Fibroblast of lung (primary cell): ENCODE measurements around the gene GNL2. TPM values are rescaled to one million over a fixed set of nuclear protein-coding genes. Genes with fewer than 3 reads are reported as not detected.

Experiments
- DNase-seq, 2 donors: peaks; one replicate each; pipeline versions ENCODE4 v3.0.0 to v3.0.0-alpha.2; 2010; ENCODE audit warnings: low read depth in 2 of 2
- H2AFZ ChIP-seq: 2 replicates; pipeline ENCODE4 v1.5.1; 2012; ENCODE audit warnings: low read length, control low read depth, inconsistent platforms
- H3K27ac ChIP-seq: 2 replicates; pipeline ENCODE4 v1.5.1; 2011; ENCODE audit warnings: low read length, control low read depth; ENCODE audit not compliant: insufficient read depth
- H3K27me3 ChIP-seq: 2 replicates; pipeline ENCODE4 v1.5.1; 2011; ENCODE audit warnings: mild to moderate bottlenecking, low read length; ENCODE audit not compliant: control insufficient read depth, insufficient read depth
- H3K36me3 ChIP-seq: 2 replicates; pipeline ENCODE4 v1.5.1; 2011; ENCODE audit warnings: low read length; ENCODE audit not compliant: control insufficient read depth, insufficient read depth
- H3K4me1 ChIP-seq: 2 replicates; pipeline ENCODE4 v1.5.1; 2011; ENCODE audit warnings: low read length; ENCODE audit not compliant: control insufficient read depth, insufficient read depth; ENCODE audit errors: extremely low read depth
- H3K4me2 ChIP-seq: 2 replicates; pipeline ENCODE4 v1.5.1; 2011; ENCODE audit warnings: low read length, control low read depth; ENCODE audit not compliant: insufficient read depth; ENCODE audit errors: extremely low read depth
- H3K4me3 ChIP-seq, 4 experiments: fragments of 200-600 bp in 1 of 4; sonication (generic) in 1 of 4; replicated peaks in 1 of 4; 2 replicates each; pipeline ENCODE4 v1.5.1; 2011 to 2016; ENCODE audit warnings: low read length in 4 of 4, low read depth in 3 of 4, mild to moderate bottlenecking in 3 of 4, control low read depth in 2 of 4, inconsistent platforms in 1 of 4, mixed read lengths in 1 of 4; ENCODE audit not compliant: insufficient read depth in 1 of 4; ENCODE audit errors: control extremely low read depth in 1 of 4
- H3K79me2 ChIP-seq: 2 replicates; pipeline ENCODE4 v1.5.1; 2012; ENCODE audit warnings: mild to moderate bottlenecking, low read length, inconsistent platforms; ENCODE audit not compliant: control insufficient read depth, insufficient read depth
- H3K9ac ChIP-seq: 2 replicates; pipeline ENCODE4 v1.5.1; 2011; ENCODE audit warnings: mild to moderate bottlenecking, low read length, control low read depth; ENCODE audit not compliant: insufficient read depth
- H3K9me3 ChIP-seq: 2 replicates; pipeline ENCODE4 v1.5.1; 2012; ENCODE audit warnings: low read depth, low read length; ENCODE audit not compliant: control insufficient read depth, insufficient read depth
- H4K20me1 ChIP-seq: 2 replicates; pipeline ENCODE4 v1.5.1; 2011; ENCODE audit warnings: low read length; ENCODE audit not compliant: control insufficient read depth, insufficient read depth; ENCODE audit errors: extremely low read depth
- EZH2 ChIP-seq: IDR thresholded peaks from 2 replicates; pipeline ENCODE4 v1.5.1; 2012; ENCODE audit warnings: low read length, control low read depth, mild to moderate bottlenecking; ENCODE audit errors: missing control alignments
- polyA plus RNA-seq, 2 donors: library from polyadenylated mRNA; depleted of rRNA in 1 of 2; stranded (reverse) in 1 of 2; unstranded in 1 of 2; fragments of >200 nt; gene quantifications; 2 replicates each; pipeline ENCODE4 v1.2.1, GENCODE V29; 2011 to 2012; ENCODE audit warnings: missing spikeins in 1 of 2
- total RNA-seq: library from RNA; depleted of rRNA; stranded (reverse); fragments of >200 nt; gene quantifications from 2 replicates; pipeline ENCODE4 v1.2.1, GENCODE V29; 2014
- TF ChIP-seq, protein P1 (sequence below), 2 donors: IDR thresholded peaks in 1 of 2; conservative IDR thresholded peaks in 1 of 2; 1 replicate in 1 of 2; 2 replicates in 1 of 2; pipeline ENCODE4 v1.5.1; 2011 to 2012; ENCODE audit warnings: low read length in 2 of 2, control low read depth in 1 of 2, inconsistent platforms in 1 of 2, low read depth in 1 of 2, mild to moderate bottlenecking in 1 of 2

GNL2 gene
- total and polyA plus RNA-seq, 2 donors (not counting 1 experiment from before 2014, with no cell fraction given), result 50.0 to 73.3 TPM

DNA sequence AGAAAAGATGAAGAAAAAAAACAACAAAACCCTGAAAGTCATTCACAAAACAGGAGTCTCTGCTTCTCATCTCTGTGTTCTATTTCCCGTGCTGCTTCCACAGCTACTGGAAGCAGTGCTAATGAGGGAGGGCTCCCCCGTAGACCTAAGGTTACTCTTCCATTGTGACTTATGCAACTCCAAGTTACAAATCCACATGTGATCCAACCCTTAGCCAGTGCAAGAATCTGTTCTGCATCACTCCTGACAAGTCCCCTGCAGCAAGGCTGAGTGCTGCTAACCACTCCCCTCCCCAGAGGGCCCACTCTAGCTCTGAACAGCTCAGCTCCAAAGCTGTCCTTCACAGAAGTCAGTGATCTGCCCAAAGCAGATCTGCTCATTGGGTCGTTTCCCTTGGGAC, 28.7 kb downstream of the GNL2 start:
- no peak for DNase-seq

GRCh38 chr1:37564892-37565291, 30.8 kb downstream of the GNL2 start:
- Histone ChIP-seq H3K36me3 (peaks cover 13% of the 10 kb centered on the region), H3K27ac (no peak overlapping the region)
- no peak for TF ChIP-seq EZH2
- TF ChIP-seq, protein P1, sequence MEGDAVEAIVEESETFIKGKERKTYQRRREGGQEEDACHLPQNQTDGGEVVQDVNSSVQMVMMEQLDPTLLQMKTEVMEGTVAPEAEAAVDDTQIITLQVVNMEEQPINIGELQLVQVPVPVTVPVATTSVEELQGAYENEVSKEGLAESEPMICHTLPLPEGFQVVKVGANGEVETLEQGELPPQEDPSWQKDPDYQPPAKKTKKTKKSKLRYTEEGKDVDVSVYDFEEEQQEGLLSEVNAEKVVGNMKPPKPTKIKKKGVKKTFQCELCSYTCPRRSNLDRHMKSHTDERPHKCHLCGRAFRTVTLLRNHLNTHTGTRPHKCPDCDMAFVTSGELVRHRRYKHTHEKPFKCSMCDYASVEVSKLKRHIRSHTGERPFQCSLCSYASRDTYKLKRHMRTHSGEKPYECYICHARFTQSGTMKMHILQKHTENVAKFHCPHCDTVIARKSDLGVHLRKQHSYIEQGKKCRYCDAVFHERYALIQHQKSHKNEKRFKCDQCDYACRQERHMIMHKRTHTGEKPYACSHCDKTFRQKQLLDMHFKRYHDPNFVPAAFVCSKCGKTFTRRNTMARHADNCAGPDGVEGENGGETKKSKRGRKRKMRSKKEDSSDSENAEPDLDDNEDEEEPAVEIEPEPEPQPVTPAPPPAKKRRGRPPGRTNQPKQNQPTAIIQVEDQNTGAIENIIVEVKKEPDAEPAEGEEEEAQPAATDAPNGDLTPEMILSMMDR (conservative IDR thresholded peaks at IDR 0.05 in 1 of 2, IDR thresholded peaks at IDR 0.05 in 1 of 2; ENCODE audit: low read depth in 1 of 2, low read length in 2 of 2), result no peak

More for the DNA sequence above, 28.7 kb downstream of the GNL2 start:
- H3K27me3 ChIP-seq, result no peaks in the 10 kb centered on the region
- H3K4me3 ChIP-seq, result no peak overlapping the region
- peaks cover 12% of the 10 kb centered on the region for H3K36me3 ChIP-seq
- H3K27ac ChIP-seq, result no peak overlapping the region
- H2AFZ ChIP-seq, result no peak overlapping the region
- H3K9ac ChIP-seq, result no peak overlapping the region
- no peak overlapping the region for H3K4me2 ChIP-seq
- H4K20me1 ChIP-seq, result no peaks in the 10 kb centered on the region
- H3K79me2 ChIP-seq, result no peaks in the 10 kb centered on the region
- H3K9me3 ChIP-seq, result no peaks in the 10 kb centered on the region
- no peaks in the 10 kb centered on the region for H3K4me1 ChIP-seq
- no peak for TF ChIP-seq EZH2
- TF ChIP-seq, protein P1 (conservative IDR thresholded peaks at IDR 0.05 in 1 of 2, IDR thresholded peaks at IDR 0.05 in 1 of 2; ENCODE audit: low read depth in 1 of 2, low read length in 2 of 2), result no peak

GRCh38 chr1:37562984-37563383, 32.8 kb downstream of the GNL2 start:
- TF ChIP-seq EZH2, result no peak
- TF ChIP-seq, protein P1 (conservative IDR thresholded peaks at IDR 0.05 in 1 of 2, IDR thresholded peaks at IDR 0.05 in 1 of 2; ENCODE audit: low read depth in 1 of 2, low read length in 2 of 2), result no peak
- H3K79me2 ChIP-seq, result no peaks in the 10 kb centered on the region

More at GRCh38 chr1:37564892-37565291, 30.8 kb downstream of the GNL2 start:
- Histone ChIP-seq H3K9ac (no peak overlapping the region), H3K9me3 (no peaks in the 10 kb centered on the region), H2AFZ (no peak overlapping the region), H3K4me1 (peaks cover 2% of the 10 kb centered on the region), H4K20me1 (no peaks in the 10 kb centered on the region), H3K27me3 (no peaks in the 10 kb centered on the region), H3K4me2 (no peak overlapping the region), H3K79me2 (no peaks in the 10 kb centered on the region), H3K4me3 (no peak overlapping the region)
- no peak for DNase-seq

More at GRCh38 chr1:37562984-37563383, 32.8 kb downstream of the GNL2 start:
- Histone ChIP-seq H2AFZ (no peak overlapping the region), H3K27me3 (no peaks in the 10 kb centered on the region), H3K4me3 (no peak overlapping the region), H3K36me3 (peaks cover 9% of the 10 kb centered on the region), H4K20me1 (no peaks in the 10 kb centered on the region), H3K4me1 (peaks cover 2% of the 10 kb centered on the region), H3K4me2 (no peak overlapping the region), H3K9ac (no peak overlapping the region), H3K9me3 (no peaks in the 10 kb centered on the region), H3K27ac (no peak overlapping the region)
- DNase-seq, result no peak
